Gastrocnemius medialis (tissue), 4 donors: ENCODE results near the gene GLCCI1. TPM values are rescaled to one million over a fixed set of nuclear protein-coding genes. Genes with fewer than 3 reads are reported as not detected.

Experiments
- ATAC-seq, 2 donors: fragments of 150-250 bp; one replicate each; pipeline ENCODE4 v1.9.1; 2016
- DNase-seq, 2 donors: peaks; one replicate each; pipeline ENCODE4 v3.0.0-alpha.2; 2019
- H3K27ac ChIP-seq, 4 donors: fragments of 200-600 bp; sonication (generic); 1 replicate in 1 of 4; 2 replicates in 3 of 4; pipeline ENCODE4 v1.5.1; 2016 to 2018; ENCODE audit warnings: mild to moderate bottlenecking in 2 of 4, moderate library complexity in 1 of 4
- H3K27me3 ChIP-seq, 3 donors: fragments of 200-600 bp; sonication (generic) in 2 of 3; 1 replicate in 1 of 3; 2 replicates in 2 of 3; pipeline versions ENCODE4 v1.5.1 to v1.6.0; 2016 to 2019; ENCODE audit warnings: mild to moderate bottlenecking in 1 of 3, moderate library complexity in 1 of 3
- H3K36me3 ChIP-seq, 2 donors: fragments of 200-600 bp; sonication (generic) in 1 of 2; one replicate each; pipeline ENCODE4 v1.5.1; 2017 to 2018
- H3K4me1 ChIP-seq, 2 donors: fragments of 200-600 bp; sonication (generic) in 1 of 2; one replicate each; pipeline ENCODE4 v1.5.1; 2016 to 2017; ENCODE audit warnings: mild to moderate bottlenecking in 2 of 2
- H3K4me3 ChIP-seq, 4 donors: fragments of 200-600 bp; sonication (generic) in 3 of 4; 1 replicate in 1 of 4; 2 replicates in 3 of 4; pipeline ENCODE4 v1.5.1; 2016 to 2019; ENCODE audit warnings: mild to moderate bottlenecking in 2 of 4
- H3K9me3 ChIP-seq, 3 donors: fragments of 200-600 bp; sonication (generic) in 2 of 3; 1 replicate in 1 of 3; 2 replicates in 2 of 3; pipeline ENCODE4 v1.5.1; 2016 to 2019
- POLR2A ChIP-seq, 2 donors: fragments of 450-650 bp; IDR thresholded peaks; one replicate each; pipeline ENCODE4 v1.6.1; 2017; ENCODE audit warnings: antibody characterized with exemption in 2 of 2, mild to moderate bottlenecking in 2 of 2, moderate library complexity in 2 of 2
- in situ Hi-C, 4 donors: fragments of 200-750 bp; cut with MboI; loops; one replicate each; pipeline versions ENCODE4 v1.15.0 to v1.8.0; 2017; ENCODE audit warnings: low sequenced_read_pairs in 4 of 4
- intact Hi-C: fragments of 100-400 bp; cut with DNase I; formaldehyde crosslinking; loops from one replicate; pipeline ENCODE4 v1.15.1; 2023; ENCODE audit warnings: low total_unique reads
- total RNA-seq, 4 donors: library from RNA; depleted of rRNA; stranded (reverse); fragments of >200 nt; gene quantifications; one replicate each; pipeline versions ENCODE4 v1.1.0 to v1.2.3, GENCODE V29; 2016
- TF ChIP-seq, protein P1 (sequence below), 5 experiments: fragments of 450-650 bp in 3 of 5; fragments of 200-600 bp in 2 of 5; sonication (generic) in 2 of 5; IDR thresholded peaks in 4 of 5; conservative IDR thresholded peaks in 1 of 5; 1 replicate in 4 of 5; 2 replicates in 1 of 5; pipeline ENCODE4 v1.5.1; 2016 to 2019; ENCODE audit warnings: antibody characterized with exemption in 5 of 5, mild to moderate bottlenecking in 3 of 5, moderate library complexity in 3 of 5

The GLCCI1 gene
- total RNA-seq, result 1 to 10 TPM; 1.2 to 6.1 (median 2.6) TPM

- TF ChIP-seq, protein P1, sequence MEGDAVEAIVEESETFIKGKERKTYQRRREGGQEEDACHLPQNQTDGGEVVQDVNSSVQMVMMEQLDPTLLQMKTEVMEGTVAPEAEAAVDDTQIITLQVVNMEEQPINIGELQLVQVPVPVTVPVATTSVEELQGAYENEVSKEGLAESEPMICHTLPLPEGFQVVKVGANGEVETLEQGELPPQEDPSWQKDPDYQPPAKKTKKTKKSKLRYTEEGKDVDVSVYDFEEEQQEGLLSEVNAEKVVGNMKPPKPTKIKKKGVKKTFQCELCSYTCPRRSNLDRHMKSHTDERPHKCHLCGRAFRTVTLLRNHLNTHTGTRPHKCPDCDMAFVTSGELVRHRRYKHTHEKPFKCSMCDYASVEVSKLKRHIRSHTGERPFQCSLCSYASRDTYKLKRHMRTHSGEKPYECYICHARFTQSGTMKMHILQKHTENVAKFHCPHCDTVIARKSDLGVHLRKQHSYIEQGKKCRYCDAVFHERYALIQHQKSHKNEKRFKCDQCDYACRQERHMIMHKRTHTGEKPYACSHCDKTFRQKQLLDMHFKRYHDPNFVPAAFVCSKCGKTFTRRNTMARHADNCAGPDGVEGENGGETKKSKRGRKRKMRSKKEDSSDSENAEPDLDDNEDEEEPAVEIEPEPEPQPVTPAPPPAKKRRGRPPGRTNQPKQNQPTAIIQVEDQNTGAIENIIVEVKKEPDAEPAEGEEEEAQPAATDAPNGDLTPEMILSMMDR (IDR thresholded peaks at IDR 0.05 in 4 of 5, conservative IDR thresholded peaks at IDR 0.05 in 1 of 5), result no peak
- TF ChIP-seq POLR2A (IDR thresholded peaks at IDR 0.05), result peak; percentile 79 to 95
- peak; percentile 97 for DNase-seq
- Histone ChIP-seq H3K36me3 (no peaks in the 10 kb centered on the region), H3K9me3 (no peaks in the 10 kb centered on the region), H3K27me3 (no peaks in the 10 kb centered on the region), H3K4me1 (peaks cover 13 to 22% of the 10 kb centered on the region in 2 donors), H3K27ac (peak within 1 kb of the TSS; percentile 91 to 98 (median 93)), H3K4me3 (peak within 1 kb of the TSS; percentile 83 to 93 (median 86))
- in situ Hi-C loops, result loop anchor here in 2 of 4 donors (25.0 kb wide), 2 partner anchors 281 to 331 kb away; partner anchors contain the start of gene UMAD1 (in 1 of the 2)
- intact Hi-C loops, result loop anchor here (2.0 to 10.0 kb wide), 6 partner anchors 111 to 786 kb away; partner anchors contain the start of genes C1GALT1, MIOS and UMAD1
- ATAC-seq, result peak; percentile 96 to 97
Measured at GRCh38 chr7:7968544-7969305, at the start of gene GLCCI1. Gene GLCCI1 (plus strand): TSS chr7:7968796. CDS start chr7:7969351, 555 bp downstream.

DNA sequence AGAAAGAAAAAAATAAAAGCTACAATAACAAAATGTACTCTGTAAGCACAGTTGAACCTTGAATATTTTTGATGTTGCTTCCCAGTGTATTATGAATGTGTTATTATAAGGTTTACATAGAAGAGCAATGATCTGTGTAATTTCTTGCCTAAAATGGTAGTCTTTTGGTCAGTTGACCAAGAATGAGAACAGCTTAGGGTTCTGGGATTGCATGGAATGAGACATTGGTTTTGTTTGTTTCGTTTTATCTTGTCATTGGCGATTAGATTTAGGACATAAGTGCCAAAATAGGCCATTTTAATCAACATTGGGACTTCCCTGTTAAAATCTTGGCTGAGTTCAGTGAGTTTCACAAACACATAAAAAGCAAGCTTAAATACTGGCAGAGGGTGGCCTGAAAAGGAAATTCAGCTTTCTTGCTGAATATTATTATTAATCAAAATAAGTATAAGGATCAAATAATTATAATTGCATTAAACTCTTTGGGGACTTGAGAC lies 49.1 kb upstream of the GLCCI1 start:
- no peak for TF ChIP-seq POLR2A (IDR thresholded peaks at IDR 0.05)
- TF ChIP-seq, protein P1 (IDR thresholded peaks at IDR 0.05 in 4 of 5, conservative IDR thresholded peaks at IDR 0.05 in 1 of 5), result no peak
- no peak for DNase-seq
- no peaks in the 10 kb centered on the region for H3K36me3 ChIP-seq
- no peaks in the 10 kb centered on the region for H3K27me3 ChIP-seq
- H3K4me1 ChIP-seq, result peaks cover 0 to 3% of the 10 kb centered on the region in 2 donors
- no peaks in the 10 kb centered on the region for H3K9me3 ChIP-seq
- no peak overlapping the region for H3K27ac ChIP-seq
- H3K4me3 ChIP-seq, result no peak overlapping the region
- in situ Hi-C loops (no loop called here), intact Hi-C loops (no loop called here)
- ATAC-seq, result no peak

- no peak overlapping the region for H3K4me3 ChIP-seq
- in situ Hi-C loops (no loop called here), intact Hi-C loops (no loop called here)
- TF ChIP-seq, protein P1 (IDR thresholded peaks at IDR 0.05 in 4 of 5, conservative IDR thresholded peaks at IDR 0.05 in 1 of 5), result no peak
- no peak for TF ChIP-seq POLR2A (IDR thresholded peaks at IDR 0.05)
- no peaks in the 10 kb centered on the region for H3K27me3 ChIP-seq
- ATAC-seq (no peak), DNase-seq (no peak)
- no peaks in the 10 kb centered on the region for H3K4me1 ChIP-seq
- H3K9me3 ChIP-seq, result no peaks in the 10 kb centered on the region
- H3K36me3 ChIP-seq, result no peaks in the 10 kb centered on the region
- H3K27ac ChIP-seq, result no peak overlapping the region
Measured at GRCh38 chr7:7920056-7920455, 48.5 kb upstream of the GLCCI1 start.

GRCh38 chr7:7920481-7920880 lies 48.1 kb upstream of the GLCCI1 start:
- in situ Hi-C loops, result no loop called here
- Histone ChIP-seq H3K9me3 (no peaks in the 10 kb centered on the region), H3K4me1 (no peaks in the 10 kb centered on the region), H3K36me3 (no peaks in the 10 kb centered on the region), H3K27me3 (no peaks in the 10 kb centered on the region), H3K27ac (no peak overlapping the region), H3K4me3 (no peak overlapping the region)
- DNase-seq (no peak), ATAC-seq (no peak)
- intact Hi-C loops, result no loop called here
- TF ChIP-seq POLR2A (IDR thresholded peaks at IDR 0.05), result no peak
- TF ChIP-seq, protein P1 (IDR thresholded peaks at IDR 0.05 in 4 of 5, conservative IDR thresholded peaks at IDR 0.05 in 1 of 5), result no peak
